Glomerular visceral epithelial cell (primary cell): ENCODE results near the gene SETD1B.
"Not testable (repeated sequence)": the region's sequence is repeated elsewhere in the genome, so short reads cannot be mapped to it uniquely, and the experiment has no call there.

Source experiments
- DNase-seq: peaks from one replicate; pipeline ENCODE4 v3.0.0-alpha.2; 2016; ENCODE audit errors: extremely low spot score

The SETD1B gene

GRCh38 chr12:121803861-121804416 is at the start of gene SETD1B:
TSS of gene SETD1B (plus strand) at chr12:121804009. CDS start at chr12:121804738, 729 bp downstream.
- DNase-seq = peak; percentile 74

- DNase-seq = no peak
Observed at GRCh38 chr12:121754836-121755235, 49.0 kb upstream of the SETD1B start.

GRCh38 chr12:121755591-121755990 is 48.2 kb upstream of the SETD1B start:
- no peak for DNase-seq

- DNase-seq = not testable (repeated sequence)
Observed at GRCh38 chr12:121758536-121758935, 45.3 kb upstream of the SETD1B start.

- no peak for DNase-seq
Observed at GRCh38 chr12:121762269-121762668, 41.5 kb upstream of the SETD1B start.

GRCh38 chr12:121764808-121765207 is 39.0 kb upstream of the SETD1B start:
- DNase-seq = no peak

- DNase-seq = peak; percentile 81
Observed at GRCh38 chr12:121765573-121765972, 38.2 kb upstream of the SETD1B start.

- no peak for DNase-seq
Observed at GRCh38 chr12:121766290-121767039, 37.3 kb upstream of the SETD1B start.

- no peak for DNase-seq
Observed at GRCh38 chr12:121767525-121768016, 36.2 kb upstream of the SETD1B start.

- DNase-seq = no peak
Observed at GRCh38 chr12:121769297-121769830, 34.4 kb upstream of the SETD1B start.

GRCh38 chr12:121769831-121770301 is 33.9 kb upstream of the SETD1B start:
- no peak for DNase-seq

GRCh38 chr12:121770388-121770787 is 33.4 kb upstream of the SETD1B start:
- no peak for DNase-seq

- DNase-seq = no peak
Observed at GRCh38 chr12:121770813-121771625, 32.8 kb upstream of the SETD1B start.

GRCh38 chr12:121773011-121773777 is 30.6 kb upstream of the SETD1B start:
- DNase-seq = peak; percentile 79

- DNase-seq = peak; percentile 88
Observed at GRCh38 chr12:121774968-121775474, 28.8 kb upstream of the SETD1B start.

GRCh38 chr12:121775501-121775900 is 28.3 kb upstream of the SETD1B start:
- peak; percentile 44 for DNase-seq

- DNase-seq = peak; percentile 70
Observed at GRCh38 chr12:121776190-121777098, 27.4 kb upstream of the SETD1B start.

- DNase-seq = no peak
Observed at GRCh38 chr12:121778567-121779421, 25.0 kb upstream of the SETD1B start.

GRCh38 chr12:121779422-121779895 is 24.4 kb upstream of the SETD1B start:
- DNase-seq = no peak
